SK-N-SH (cell line): ENCODE measurements around the gene CREB3L1. TPM values are rescaled to one million over a fixed set of nuclear protein-coding genes. Genes with fewer than 3 reads are reported as not detected.

Source experiments
- CTCF ChIA-PET: fragments of 300-600, 350-600 bp; formaldehyde crosslinking; extraction: SDS; loops from one replicate; lab custom pipeline; 2021; lab: Yijun Ruan, JAX
- POLR2A ChIA-PET: fragments of 350-600 bp; sonication (Branson Sonifier 250); formaldehyde crosslinking; extraction: SDS; loops from one replicate; lab custom pipeline; 2020; ENCODE audit warnings: antibody characterized with exemption, inconsistent platforms; lab: Yijun Ruan, JAX
- DNase-seq: peaks from one replicate; pipeline ENCODE4 v3.0.0; 2012
- H2AFZ ChIP-seq: fragments of 200-600 bp; sonication (generic); 2 replicates; pipeline ENCODE4 v1.8.1; 2016; ENCODE audit warnings: antibody characterized with exemption, mild to moderate bottlenecking, low read depth
- H3F3A ChIP-seq: fragments of 200-600 bp; sonication (generic); replicated peaks from 2 replicates; pipeline ENCODE3; 2016; ENCODE audit warnings: antibody characterized with exemption, mild to moderate bottlenecking; ENCODE audit not compliant: insufficient read depth
- H3K27ac ChIP-seq, 2 experiments: fragments of 200-500 bp in 1 of 2; fragments of 200-600 bp in 1 of 2; sonication (Bioruptor generic) in 1 of 2; sonication (generic), shearing (Covaris generic) in 1 of 2; 2 replicates each; pipeline versions ENCODE4 v1.5.1 to v1.6.1; 2014 to 2016; ENCODE audit warnings: low read depth in 2 of 2, inconsistent platforms in 1 of 2, low read length in 1 of 2, mild to moderate bottlenecking in 1 of 2, mixed read lengths in 1 of 2
- H3K27me3 ChIP-seq: fragments of 200-600 bp; sonication (generic), shearing (Covaris generic); 2 replicates; pipeline ENCODE4 v1.6.1; 2016; ENCODE audit warnings: mixed run types; ENCODE audit not compliant: insufficient read depth
- H3K36me3 ChIP-seq, 2 experiments: fragments of 200-500 bp in 1 of 2; fragments of 200-600 bp in 1 of 2; sonication (Bioruptor generic) in 1 of 2; sonication (generic) in 1 of 2; replicated peaks in 1 of 2; 2 replicates each; pipeline versions ENCODE3 to v1.5.1; 2014 to 2016; ENCODE audit warnings: low read length in 1 of 2, mild to moderate bottlenecking in 1 of 2; ENCODE audit not compliant: insufficient read depth in 2 of 2, control insufficient read depth in 1 of 2
- H3K4me1 ChIP-seq, 2 experiments: fragments of 200-500 bp in 1 of 2; fragments of 200-600 bp in 1 of 2; sonication (Bioruptor generic) in 1 of 2; sonication (generic), shearing (Covaris generic) in 1 of 2; 2 replicates each; pipeline versions ENCODE4 v1.5.1 to v1.6.1; 2014 to 2016; ENCODE audit warnings: low read depth in 1 of 2, low read length in 1 of 2, mixed run types in 1 of 2; ENCODE audit not compliant: insufficient read depth in 2 of 2, control insufficient read depth in 1 of 2
- H3K4me2 ChIP-seq: fragments of 200-600 bp; sonication (generic), shearing (Covaris generic); 2 replicates; pipeline ENCODE4 v1.6.1; 2017; ENCODE audit warnings: mixed run types
- H3K4me3 ChIP-seq, 2 experiments: fragments of 200-500 bp in 1 of 2; fragments of 200-600 bp in 1 of 2; sonication (Bioruptor generic) in 1 of 2; sonication (generic), shearing (Covaris generic) in 1 of 2; 2 replicates each; pipeline versions ENCODE4 v1.5.1 to v1.8.1; 2014 to 2016; ENCODE audit warnings: low read depth in 2 of 2, inconsistent platforms in 1 of 2, low read length in 1 of 2, mild to moderate bottlenecking in 1 of 2, mixed read lengths in 1 of 2, moderate library complexity in 1 of 2
- H3K79me2 ChIP-seq: fragments of 200-600 bp; sonication (generic); 2 replicates; pipeline ENCODE4 v1.8.1; 2017; ENCODE audit warnings: mild to moderate bottlenecking; ENCODE audit not compliant: insufficient read depth
- H3K9ac ChIP-seq: fragments of 200-600 bp; sonication (generic); 2 replicates; pipeline ENCODE4 v1.6.1; 2017; ENCODE audit warnings: mixed run types
- H3K9me2 ChIP-seq: fragments of 200-600 bp; sonication (generic); 2 replicates; pipeline ENCODE4 v1.6.1; 2017; ENCODE audit warnings: mixed run types
- H3K9me3 ChIP-seq: fragments of 200-600 bp; sonication (generic); 2 replicates; pipeline ENCODE4 v1.6.1; 2017; ENCODE audit warnings: mixed run types, mild to moderate bottlenecking, moderate library complexity
- H4K20me1 ChIP-seq: fragments of 200-600 bp; sonication (generic); 2 replicates; pipeline ENCODE4 v1.6.1; 2017; ENCODE audit warnings: mild to moderate bottlenecking, mixed run types; ENCODE audit not compliant: insufficient read depth
- CHD2 ChIP-seq: fragments of 150-350 bp; IDR thresholded peaks from 2 replicates; pipeline ENCODE4 v1.6.1; 2018; ENCODE audit warnings: low read length; ENCODE audit not compliant: partially characterized antibody
- ELF1 ChIP-seq: IDR thresholded peaks from 2 replicates; pipeline ENCODE4 v1.4.0; 2012
- FOSL2 ChIP-seq: IDR thresholded peaks from 2 replicates; pipeline ENCODE4 v1.4.0; 2012; ENCODE audit warnings: low read depth, mild to moderate bottlenecking, moderate library complexity, borderline replicate concordance
- GABPA ChIP-seq: IDR thresholded peaks from 2 replicates; pipeline ENCODE4 v1.4.0; 2012; ENCODE audit warnings: low read depth, mild to moderate bottlenecking
- NFIC ChIP-seq: IDR thresholded peaks from 2 replicates; pipeline ENCODE4 v1.4.0; 2012; ENCODE audit warnings: borderline replicate concordance
- POLR2AphosphoS5 ChIP-seq: IDR thresholded peaks from 2 replicates; pipeline ENCODE4 v1.6.1; 2012; ENCODE audit warnings: low read depth, low read length
- REST ChIP-seq: IDR thresholded peaks from 2 replicates; pipeline ENCODE4 v1.6.1; 2012; ENCODE audit warnings: mild to moderate bottlenecking, low read depth, low read length, moderate library complexity
- RFX5 ChIP-seq: IDR thresholded peaks from 2 replicates; pipeline ENCODE4 v1.6.1; 2012; ENCODE audit warnings: mild to moderate bottlenecking, improper control_type of control experiment, low read length
- USF1 ChIP-seq: IDR thresholded peaks from 2 replicates; pipeline ENCODE4 v1.4.0; 2012; ENCODE audit warnings: low read depth, borderline replicate concordance
- YY1 ChIP-seq: IDR thresholded peaks from 2 replicates; pipeline ENCODE4 v1.4.0; 2012; ENCODE audit warnings: low read depth, mild to moderate bottlenecking
- WGBS: methylation state at CpG from one replicate; pipeline ENCODE4 v1.1.6; 2017; ENCODE audit warnings: low lambda C conversion rate; 5-methylcytosine and 5-hydroxymethylcytosine counted together
- polyA plus RNA-seq, 3 experiments: library from polyadenylated mRNA; depleted of rRNA; stranded (reverse); fragments of >200 nt; gene quantifications; 2 replicates each; pipeline ENCODE4 v1.2.3, GENCODE V29; 2012
- TF ChIP-seq, protein P1 (sequence below): fragments of 150-350 bp; IDR thresholded peaks from 2 replicates; pipeline ENCODE4 v1.6.1; 2017; ENCODE audit warnings: antibody characterized with exemption, low read length, low read depth, borderline replicate concordance

Gene CREB3L1
- polyA plus RNA-seq, 1 of the 3 experiments (the other 2 are of a cell fraction), result 14.0 TPM

GRCh38 chr11:46240861-46241260 lies 36.6 kb upstream of the CREB3L1 start:
- TF ChIP-seq GABPA (no peak), POLR2AphosphoS5 (no peak)
- no peak overlapping the region for H3K4me2 ChIP-seq
- no peaks in the 10 kb centered on the region for H3K9me2 ChIP-seq
- peaks cover 22 to 43% of the 10 kb centered on the region in 2 experiments for H3K4me1 ChIP-seq
- no peaks in the 10 kb centered on the region for H4K20me1 ChIP-seq
- H3K9me3 ChIP-seq, result no peaks in the 10 kb centered on the region
- H3K27me3 ChIP-seq, result no peaks in the 10 kb centered on the region
- no peak overlapping the region for H3K9ac ChIP-seq
- DNase-seq, result no peak
- no peak overlapping the region for H3K27ac ChIP-seq
- POLR2A ChIA-PET, result no interaction called here
- H3F3A ChIP-seq, result peaks cover 27% of the 10 kb centered on the region
- no peaks in the 10 kb centered on the region for H3K36me3 ChIP-seq
- no peaks in the 10 kb centered on the region; the same call in 1 of the 2 replicates for H3K79me2 ChIP-seq
- 92% methylated on average over 7 of the region's 7 CpGs for WGBS
- CTCF ChIA-PET, result interaction anchor here (1.4 to 13.2 kb wide), 9 partner anchors 9 to 126 kb away, joined by 3 to 459 read pairs (median 12); no protein-coding TSS in a partner anchor
- no peak overlapping the region for H3K4me3 ChIP-seq
- H2AFZ ChIP-seq, result no peak overlapping the region

DNA sequence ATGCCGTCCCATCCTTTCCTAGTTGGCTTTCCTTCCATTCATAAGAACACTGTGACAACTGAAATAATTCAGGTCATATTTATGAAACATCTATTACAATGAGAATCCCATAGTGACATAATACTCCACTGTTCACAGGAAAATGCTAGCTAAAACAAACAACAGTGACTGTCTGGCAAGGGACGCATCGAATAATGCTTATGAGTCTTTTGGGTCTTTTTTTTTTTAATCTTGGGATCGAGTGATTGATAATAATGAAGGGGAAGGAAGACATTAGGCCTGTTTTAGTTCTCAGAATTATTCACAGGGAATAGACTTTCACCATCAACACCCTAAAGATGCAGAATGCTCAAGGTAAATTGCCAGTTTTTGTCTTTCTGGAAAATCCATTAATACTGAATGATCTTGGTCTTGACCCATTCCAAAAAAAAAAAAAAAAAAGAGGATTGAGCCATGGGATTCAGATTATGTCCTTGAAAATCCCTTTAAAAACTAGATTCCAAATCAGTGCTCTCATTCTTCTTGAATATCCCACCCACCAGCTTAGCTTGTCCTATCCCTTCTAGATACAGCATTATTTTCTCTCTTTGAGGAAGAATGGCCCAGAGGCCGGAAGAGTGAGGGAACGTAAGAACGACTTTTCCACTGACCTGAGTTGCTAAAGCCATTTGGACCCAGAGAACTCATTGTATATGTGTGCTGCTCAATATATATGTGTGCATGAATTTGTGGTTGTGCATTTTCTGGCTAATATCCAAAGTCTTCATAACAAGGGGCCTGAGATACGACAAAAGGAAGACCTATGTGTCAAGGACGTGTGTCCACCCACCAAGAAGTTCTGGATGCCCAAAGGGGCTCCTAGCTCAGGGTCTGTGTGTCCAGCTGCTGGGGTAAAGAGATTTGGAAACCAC lies 35.2 kb upstream of the CREB3L1 start:
- no peaks in the 10 kb centered on the region for H3K27me3 ChIP-seq
- no peaks in the 10 kb centered on the region for H3K36me3 ChIP-seq
- H3K27ac ChIP-seq, result peak overlapping the region; percentile 90 to 95
- peak overlapping the region; percentile 48 to 55 for H3K4me3 ChIP-seq
- peaks cover 32% of the 10 kb centered on the region for H3F3A ChIP-seq
- peaks cover 22 to 49% of the 10 kb centered on the region in 2 experiments for H3K4me1 ChIP-seq
- peak overlapping the region; percentile 75 for H3K4me2 ChIP-seq
- peak overlapping the region; percentile 21; the same call in 1 of the 2 replicates for H2AFZ ChIP-seq
- H3K9me2 ChIP-seq, result no peaks in the 10 kb centered on the region
- no peaks in the 10 kb centered on the region; the same call in 1 of the 2 replicates for H3K79me2 ChIP-seq
- TF ChIP-seq RFX5, result no peak
- no peak for TF ChIP-seq FOSL2
- peak; percentile 33; the same call in 1 of the 2 replicates for TF ChIP-seq NFIC
- TF ChIP-seq YY1, result no peak
- ChIA-PET POLR2A (interaction anchor here (1.0 to 1.7 kb wide), 7 partner anchors 31 to 105 kb away, joined by 3 to 14 read pairs (median 6); partner anchors contain the start of genes CREB3L1 and DGKZ), CTCF (interaction anchor here (0.6 to 13.2 kb wide), 7 partner anchors 53 to 789 kb away, joined by 3 to 459 read pairs (median 4); partner anchors contain the start of gene CHRM4)
- 95% methylated on average over 9 of the region's 9 CpGs for WGBS
- H3K9me3 ChIP-seq, result no peaks in the 10 kb centered on the region
- DNase-seq, result no peak
- no peaks in the 10 kb centered on the region for H4K20me1 ChIP-seq
- H3K9ac ChIP-seq, result peak overlapping the region; percentile 60; the same call in 1 of the 2 replicates

DNA sequence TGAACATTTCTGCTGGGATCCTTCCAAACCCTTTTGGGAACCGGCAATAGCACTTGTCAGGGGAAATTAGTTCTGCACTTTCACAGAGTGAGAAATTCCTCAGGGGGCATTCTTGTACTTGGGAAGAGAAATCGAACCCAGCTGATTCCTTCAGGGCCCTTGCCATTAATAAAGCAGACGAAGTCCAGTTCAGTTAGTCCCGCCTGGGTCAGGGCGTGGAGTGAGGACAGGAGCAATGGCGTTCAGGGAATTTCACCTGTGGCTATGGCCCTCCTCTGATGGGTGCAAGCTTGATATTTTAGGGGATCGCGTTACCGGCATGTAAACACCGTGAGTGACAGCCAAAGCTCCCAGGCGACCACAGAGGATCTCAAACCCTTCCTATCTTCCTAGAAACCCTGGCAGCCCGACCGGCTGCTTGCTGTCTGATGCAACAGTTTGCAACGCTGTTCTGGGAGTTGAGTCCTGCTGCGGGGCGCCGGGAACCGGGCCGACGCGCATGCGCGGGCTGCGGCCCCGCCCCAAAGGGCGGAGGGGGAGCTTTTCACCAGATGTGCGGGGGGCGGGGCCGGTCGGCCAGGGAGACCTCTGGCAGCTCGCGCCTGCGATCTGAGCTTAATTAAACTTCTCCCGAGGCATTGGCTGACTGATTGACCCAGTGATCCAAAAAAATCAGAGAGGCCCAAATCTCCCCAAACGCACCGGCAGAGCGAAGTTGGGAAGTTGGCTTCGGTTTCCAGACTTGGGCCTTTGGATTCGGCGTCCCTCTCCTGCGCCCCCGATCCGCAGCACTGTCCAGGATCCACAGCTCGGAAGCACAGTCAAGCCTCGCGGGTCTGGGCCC lies 34.3 kb upstream of the CREB3L1 start:
- H3K9me2 ChIP-seq, result no peaks in the 10 kb centered on the region
- peak overlapping the region; percentile 21 for H2AFZ ChIP-seq
- POLR2A ChIA-PET, result interaction anchor here (0.7 to 1.7 kb wide), 13 partner anchors 28 to 137 kb away, joined by 3 to 14 read pairs (median 5); partner anchors contain the start of genes CREB3L1, DGKZ and PHF21A
- H3K79me2 ChIP-seq, result peaks cover 4% of the 10 kb centered on the region; the same call in 1 of the 2 replicates
- H3K27ac ChIP-seq, result peak overlapping the region; percentile 90 to 95
- no peaks in the 10 kb centered on the region for H3K9me3 ChIP-seq
- CTCF ChIA-PET, result interaction anchor here (0.7 to 13.2 kb wide), 9 partner anchors 42 to 371 kb away, joined by 3 to 459 read pairs (median 3); partner anchors contain the start of gene CHRM4
- H3K4me2 ChIP-seq, result peak overlapping the region; percentile 75
- peak; percentile 98 for DNase-seq
- H3K4me3 ChIP-seq, result peak overlapping the region; percentile 48 to 55
- peaks cover 19 to 55% of the 10 kb centered on the region in 2 experiments for H3K4me1 ChIP-seq
- H3K36me3 ChIP-seq, result no peaks in the 10 kb centered on the region
- 3% methylated on average over 25 of the region's 46 CpGs for WGBS
- no peaks in the 10 kb centered on the region for H3K27me3 ChIP-seq
- peaks cover 37% of the 10 kb centered on the region for H3F3A ChIP-seq
- peak overlapping the region; percentile 60 for H3K9ac ChIP-seq
- H4K20me1 ChIP-seq, result no peaks in the 10 kb centered on the region
- TF ChIP-seq REST (0 out of 2 replicates have a peak, but pooled peaks have one; percentile 9), ELF1 (no peak), USF1 (peak; percentile 14; the same call in 1 of the 2 replicates), CHD2 (peak; percentile 73), RFX5 (no peak)
- TF ChIP-seq, protein P1, sequence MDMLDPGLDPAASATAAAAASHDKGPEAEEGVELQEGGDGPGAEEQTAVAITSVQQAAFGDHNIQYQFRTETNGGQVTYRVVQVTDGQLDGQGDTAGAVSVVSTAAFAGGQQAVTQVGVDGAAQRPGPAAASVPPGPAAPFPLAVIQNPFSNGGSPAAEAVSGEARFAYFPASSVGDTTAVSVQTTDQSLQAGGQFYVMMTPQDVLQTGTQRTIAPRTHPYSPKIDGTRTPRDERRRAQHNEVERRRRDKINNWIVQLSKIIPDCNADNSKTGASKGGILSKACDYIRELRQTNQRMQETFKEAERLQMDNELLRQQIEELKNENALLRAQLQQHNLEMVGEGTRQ, result no peak
